ENCODE measurements around the gene NDUFA12.
"Not testable (repeated sequence)": the region's sequence is repeated elsewhere in the genome, so short reads cannot be mapped to it uniquely, and the experiment has no call there.

NDUFA12 gene

GRCh38 chr12:94997726-94998125 lies 5.8 kb downstream of the NDUFA12 start:
- TF ChIP-seq CTCF (IDR thresholded peaks at IDR 0.05; ENCODE audit: low read depth, low read length), result no peak
- DNase-seq (ENCODE audit: low read depth, low spot score), result no peak
- in situ Hi-C loops (cut with HindIII; ENCODE audit: low sequenced_read_pairs), result no loop called here
- H3K4me3 ChIP-seq (ENCODE audit: low read depth, low read length), result no peak overlapping the region

- DNase-seq (ENCODE audit: low read depth, low spot score), result no peak
- no peak for TF ChIP-seq CTCF (IDR thresholded peaks at IDR 0.05; ENCODE audit: low read depth, low read length)
- in situ Hi-C loops (cut with HindIII; ENCODE audit: low sequenced_read_pairs), result no loop called here
These were observed 6.4 kb downstream of the NDUFA12 start for GRCh38 chr12:94997061-94997460.

GRCh38 chr12:94994312-94994711 lies 9.2 kb downstream of the NDUFA12 start:
- in situ Hi-C loops (cut with HindIII; ENCODE audit: low sequenced_read_pairs), result no loop called here
- peak; percentile 80 for DNase-seq (ENCODE audit: low read depth, low spot score)
- TF ChIP-seq CTCF (IDR thresholded peaks at IDR 0.05; ENCODE audit: low read depth, low read length), result no peak
- no peak overlapping the region for H3K4me3 ChIP-seq (ENCODE audit: low read depth, low read length)

More at GRCh38 chr12:94997061-94997460, 6.4 kb downstream of the NDUFA12 start:
- H3K4me3 ChIP-seq (ENCODE audit: low read depth, low read length), result no peak overlapping the region

- in situ Hi-C loops (cut with HindIII; ENCODE audit: low sequenced_read_pairs); DNase-seq (ENCODE audit: low read depth, low spot score); H3K4me3 ChIP-seq (ENCODE audit: low read depth, low read length): not testable (repeated sequence)
These were observed 9.6 kb downstream of the NDUFA12 start for GRCh38 chr12:94993855-94994254.

- in situ Hi-C loops (cut with HindIII; ENCODE audit: low sequenced_read_pairs), result no loop called here
- TF ChIP-seq CTCF (IDR thresholded peaks at IDR 0.05; ENCODE audit: low read depth, low read length), result no peak
- H3K4me3 ChIP-seq (ENCODE audit: low read depth, low read length), result no peak overlapping the region
- no peak for DNase-seq (ENCODE audit: low read depth, low spot score)
These were observed 13.3 kb downstream of the NDUFA12 start for GRCh38 chr12:94990222-94990621.

GRCh38 chr12:94988471-94988870 lies 15.0 kb downstream of the NDUFA12 start:
- in situ Hi-C loops (cut with HindIII; ENCODE audit: low sequenced_read_pairs), result no loop called here
- H3K4me3 ChIP-seq (ENCODE audit: low read depth, low read length), result no peak overlapping the region
- TF ChIP-seq CTCF (IDR thresholded peaks at IDR 0.05; ENCODE audit: low read depth, low read length), result no peak
- DNase-seq (ENCODE audit: low read depth, low spot score), result no peak

- peak; percentile 8 for DNase-seq (ENCODE audit: low read depth, low spot score)
- TF ChIP-seq CTCF (IDR thresholded peaks at IDR 0.05; ENCODE audit: low read depth, low read length), result no peak
- H3K4me3 ChIP-seq (ENCODE audit: low read depth, low read length), result no peak overlapping the region
- in situ Hi-C loops (cut with HindIII; ENCODE audit: low sequenced_read_pairs), result no loop called here
These were observed 15.7 kb downstream of the NDUFA12 start for GRCh38 chr12:94987801-94988200.

Data from astrocyte of the spinal cord (primary cell).